CD4-positive, alpha-beta T cell treated with Interleukin-6 for 4 hours (primary cell): ENCODE data around the gene GPR146.

Experiments
- DNase-seq: peaks from one replicate; pipeline ENCODE4 v3.0.0-alpha.2; 2020; ENCODE audit warnings: mixed read lengths

GPR146 gene

DNA sequence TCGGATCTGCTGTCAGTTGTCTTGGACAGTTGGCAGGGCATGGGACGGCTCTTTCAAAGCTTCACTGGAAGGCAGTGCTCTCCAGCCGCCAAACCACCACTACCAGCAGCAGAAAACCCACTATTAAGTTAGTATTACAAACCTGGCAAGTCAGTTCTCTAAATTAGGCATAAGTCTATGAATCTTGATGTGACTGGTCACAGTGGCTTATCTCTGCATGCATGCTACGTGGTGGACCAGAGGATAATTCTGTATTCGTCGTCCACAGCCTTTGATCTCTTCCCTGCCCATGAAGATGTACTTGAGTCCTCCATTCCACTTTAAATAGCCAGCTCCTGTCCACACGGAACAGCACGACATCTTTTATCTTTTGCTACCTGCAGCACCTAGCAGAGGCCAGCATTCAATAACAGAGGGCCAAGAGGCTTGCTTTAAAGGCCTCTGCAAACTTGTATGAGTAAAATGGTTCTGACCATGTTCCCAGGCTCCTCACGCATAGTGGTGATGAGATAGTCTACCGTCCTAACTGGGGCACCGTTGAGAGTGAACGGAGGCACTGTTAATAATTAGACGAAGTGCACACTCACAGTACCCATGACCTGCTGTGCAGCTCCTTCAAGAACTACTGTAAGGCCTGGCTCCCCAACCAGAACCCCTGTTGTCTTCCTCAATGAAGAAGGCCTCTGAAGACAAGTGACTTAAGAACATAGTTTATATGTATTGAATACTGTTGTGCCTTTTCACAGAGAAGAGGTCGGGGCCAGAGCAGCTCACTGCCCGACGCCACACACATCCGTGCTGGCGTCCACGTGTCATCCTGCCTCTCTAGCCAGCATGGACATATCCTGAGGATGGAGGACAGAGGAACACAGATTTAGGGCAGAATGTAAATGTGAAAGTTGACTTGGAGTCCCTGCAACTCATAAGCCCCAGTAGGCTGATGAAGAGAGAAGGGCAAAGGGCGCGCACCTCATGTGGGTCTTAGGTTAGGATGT is 1.0 kb downstream of the GPR146 start:
- no peak for DNase-seq

DNA sequence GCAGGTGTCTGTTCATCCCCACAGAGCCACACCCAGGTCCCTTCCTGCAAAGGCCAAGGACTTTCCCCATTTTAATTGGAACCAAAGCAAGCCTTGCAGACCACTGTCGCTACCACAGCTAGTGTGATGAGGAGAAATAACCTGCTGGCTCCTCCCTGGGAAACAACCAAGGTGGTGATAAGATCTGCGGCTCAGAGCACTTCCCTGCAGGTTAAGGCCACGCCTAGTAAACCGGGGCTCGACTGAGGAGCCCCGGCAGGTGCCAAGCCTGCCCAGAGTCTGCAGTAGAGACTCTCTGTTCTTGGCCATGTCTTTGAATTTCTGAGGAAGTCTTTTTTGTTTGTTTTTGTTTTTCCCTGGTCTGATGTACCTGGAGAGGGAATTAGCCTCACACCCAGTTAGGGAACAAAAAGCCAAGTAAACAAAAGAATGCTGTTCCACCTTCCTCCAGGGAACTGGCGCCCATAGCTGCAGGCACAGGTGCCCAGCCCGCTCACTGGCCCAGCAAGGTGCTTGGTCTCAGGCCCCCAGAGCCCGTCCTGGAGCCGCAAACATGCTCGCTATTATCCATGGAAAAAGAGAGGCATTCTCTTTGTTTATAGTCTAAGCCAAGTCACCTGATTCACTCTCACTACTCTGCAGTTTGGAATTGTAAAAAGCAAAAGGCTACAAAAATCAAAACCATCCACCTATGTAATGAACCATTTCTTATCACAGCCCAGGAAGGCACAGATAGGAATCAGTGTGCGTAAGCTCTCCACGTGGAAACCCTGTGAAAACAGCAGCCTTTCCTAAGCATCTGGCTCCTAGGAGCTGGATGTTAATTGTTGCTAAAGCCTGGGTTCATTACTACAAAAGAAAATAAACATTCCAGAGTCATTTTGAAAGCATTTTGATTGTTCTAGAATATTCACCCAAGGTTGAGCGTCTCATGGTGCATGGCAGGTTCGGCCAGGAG is 2.7 kb downstream of the GPR146 start:
- DNase-seq, result peak; percentile 71

DNA sequence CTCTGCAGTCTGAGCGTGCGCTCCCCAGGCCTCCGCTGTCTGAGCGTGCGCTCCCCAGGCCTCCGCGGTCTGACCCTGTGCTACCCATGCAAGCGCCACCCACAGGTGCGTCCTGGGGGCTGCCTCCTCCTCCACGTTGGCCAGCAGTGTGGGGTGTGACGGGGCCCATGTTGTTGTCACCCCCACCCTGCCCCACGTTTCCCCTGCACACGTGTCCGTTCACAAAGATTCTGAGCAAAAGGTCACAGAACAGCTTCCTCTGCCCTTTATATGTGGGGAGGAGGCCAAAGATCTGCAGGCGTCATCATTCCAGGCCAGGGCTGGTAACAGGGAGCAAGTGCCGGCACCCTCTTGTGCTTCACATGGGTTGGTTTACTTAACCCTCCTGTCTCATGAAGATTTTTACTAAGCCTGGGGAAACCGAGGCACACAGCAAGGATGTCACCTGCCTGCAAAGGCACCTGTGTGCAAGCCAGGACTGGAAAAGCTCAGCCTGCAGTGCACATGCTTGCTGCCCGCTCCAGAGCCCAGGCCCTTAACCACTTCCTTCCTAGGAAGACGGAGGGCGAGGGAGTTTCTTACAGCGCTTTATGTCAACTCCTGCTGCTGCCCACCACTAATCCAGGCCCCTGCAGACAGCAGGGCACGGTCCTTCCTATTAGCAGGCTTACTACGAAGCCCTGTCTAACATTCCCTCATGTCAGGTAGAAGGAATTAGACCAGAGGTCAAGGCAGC is 4.8 kb downstream of the GPR146 start:
- peak; percentile 28 for DNase-seq

DNA sequence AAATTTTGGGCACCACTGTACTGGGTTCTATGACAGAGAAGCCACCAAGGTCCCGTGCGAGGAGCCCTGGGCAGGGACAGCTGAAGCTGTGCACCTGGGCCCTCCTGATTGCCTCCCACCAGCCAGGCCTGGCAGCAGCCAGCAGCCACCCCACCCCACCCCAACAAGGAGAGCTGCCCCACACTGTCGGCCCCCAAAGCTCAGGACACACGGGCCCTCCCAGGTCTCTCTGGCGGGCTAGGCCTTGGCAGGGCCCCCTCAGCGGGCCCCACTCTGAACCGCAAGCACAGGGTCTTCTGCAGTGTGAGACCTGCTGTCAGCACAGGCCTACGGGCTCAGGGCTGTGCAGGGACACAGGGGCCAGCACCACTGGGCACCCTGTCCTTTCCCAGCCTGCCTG is 5.5 kb downstream of the GPR146 start:
- DNase-seq, result no peak

DNA sequence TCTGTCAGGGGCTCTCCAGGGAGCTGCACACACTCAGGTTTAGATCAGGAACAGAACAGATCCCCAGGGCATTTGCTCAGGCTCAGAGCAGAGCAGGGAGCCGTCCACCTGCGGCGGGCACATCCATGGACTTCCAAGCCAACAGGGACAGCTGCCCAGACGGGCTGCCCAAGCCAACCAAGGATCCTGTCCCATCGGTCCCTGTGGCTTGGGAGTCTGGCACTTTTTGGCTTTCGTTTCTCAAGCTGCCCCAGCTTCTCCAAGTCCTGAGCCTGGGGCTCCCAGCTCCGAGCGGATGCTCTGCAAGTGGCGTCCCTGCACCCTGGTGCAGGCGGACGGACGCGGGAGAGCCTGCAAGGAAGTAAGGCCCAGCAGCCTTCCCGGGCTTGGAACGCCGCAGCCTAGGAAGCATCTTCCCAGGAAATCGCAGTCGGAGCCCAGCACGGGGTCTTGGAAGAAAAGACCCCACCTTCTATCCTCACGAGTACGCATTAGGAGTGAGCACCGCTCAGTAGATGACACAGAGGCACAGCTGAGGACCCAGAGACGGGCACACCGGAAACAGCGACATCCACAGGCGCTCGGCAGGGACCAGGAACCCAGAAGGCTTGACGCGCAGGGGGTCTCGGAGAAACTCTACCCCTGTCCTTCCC is 6.0 kb downstream of the GPR146 start:
- DNase-seq, result no peak

DNA sequence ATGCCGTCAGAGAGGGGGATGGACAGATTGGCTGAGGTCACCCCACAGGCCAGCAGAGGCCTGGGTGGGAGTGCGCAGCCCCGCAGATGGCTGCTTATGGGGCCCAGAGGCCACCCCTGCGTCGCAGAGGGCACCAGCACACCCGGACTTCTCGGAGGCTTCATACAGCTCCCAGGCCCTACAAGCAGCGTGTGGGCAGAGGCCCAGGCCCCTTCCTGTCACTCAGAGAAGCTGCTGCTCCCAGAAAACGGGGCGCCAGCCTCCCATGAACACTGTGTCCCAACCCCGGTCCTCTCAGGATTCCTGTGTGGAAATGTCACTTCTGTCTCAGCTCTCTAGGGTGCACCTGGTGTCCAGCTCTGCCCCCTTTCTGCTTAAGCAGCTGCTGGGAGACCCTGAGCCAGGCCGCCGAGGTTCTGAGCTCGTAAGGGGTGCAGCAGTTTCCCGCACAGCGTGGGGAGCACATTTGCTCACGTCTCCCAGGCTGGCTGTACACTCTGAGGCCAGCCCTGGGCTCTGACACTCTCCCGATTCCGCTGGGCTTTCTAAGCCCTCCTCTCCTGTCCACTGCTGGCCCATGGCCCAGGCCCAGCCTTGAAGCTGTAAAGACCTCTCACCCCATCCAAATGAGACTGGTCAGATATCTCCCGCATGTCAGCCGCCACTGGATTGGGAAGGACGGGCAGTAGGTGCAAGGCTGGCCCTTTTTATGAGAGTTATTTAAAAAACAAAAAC is 6.8 kb downstream of the GPR146 start:
- no peak for DNase-seq

DNA sequence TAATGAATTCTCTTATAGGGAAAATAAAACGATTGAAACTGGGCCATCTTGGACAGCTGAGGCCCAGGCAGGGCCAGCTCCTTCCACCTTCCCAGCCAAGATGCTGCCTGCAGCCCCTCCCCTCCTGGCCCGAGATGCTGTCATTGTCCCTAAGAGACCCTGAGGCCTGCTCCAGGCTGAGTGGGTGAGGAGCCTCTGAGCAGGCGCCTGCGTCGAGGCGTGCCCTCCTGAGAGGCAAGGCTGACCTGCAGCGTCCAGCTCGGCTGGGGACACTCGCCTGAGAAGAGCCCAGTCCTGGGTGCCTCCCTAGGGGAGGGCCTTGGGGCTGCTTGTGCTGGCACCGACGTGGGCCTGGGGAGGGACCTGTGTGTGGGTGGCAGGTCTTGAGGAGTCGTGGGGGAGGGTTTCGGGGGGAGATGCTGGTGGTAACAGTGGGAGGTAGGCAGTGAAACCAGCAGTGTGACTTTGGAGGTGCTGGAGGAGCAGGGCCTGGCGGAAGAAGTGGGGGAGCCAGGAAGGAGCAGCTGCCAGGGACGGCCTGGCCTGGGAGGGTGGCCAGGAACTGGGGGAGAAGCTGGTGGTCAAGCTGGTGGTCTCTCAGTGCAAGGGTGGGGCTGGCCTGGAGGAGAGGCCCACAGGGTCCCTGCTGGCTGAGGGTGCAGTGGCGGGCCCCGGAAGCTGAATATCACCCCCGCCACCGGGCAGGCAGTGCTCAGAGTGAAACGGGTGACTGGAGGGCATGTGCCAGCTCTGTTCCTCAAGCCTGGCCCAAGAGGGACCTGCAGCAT is 7.9 kb downstream of the GPR146 start:
- DNase-seq, result no peak

DNA sequence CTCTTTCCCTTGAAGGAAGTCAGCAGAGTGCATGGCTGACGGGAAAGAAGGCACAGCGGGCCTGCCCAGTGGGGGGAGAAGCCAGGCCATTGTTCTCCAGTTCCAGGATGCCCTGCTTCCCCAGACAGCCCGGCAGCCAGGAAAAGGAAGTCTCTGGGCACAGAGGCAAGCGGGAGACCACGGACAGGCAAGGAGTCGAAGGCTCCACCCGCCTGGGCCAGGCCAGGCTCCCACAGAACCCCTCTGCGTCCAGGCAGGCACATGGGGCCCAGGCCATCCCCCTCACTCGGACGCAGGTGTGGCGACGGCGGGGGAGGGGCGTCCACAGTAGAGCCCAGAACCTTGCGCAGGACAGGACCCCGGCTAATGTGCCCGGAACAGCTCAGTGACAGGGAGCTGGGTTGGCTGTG is 8.7 kb downstream of the GPR146 start:
- DNase-seq, result no peak

DNA sequence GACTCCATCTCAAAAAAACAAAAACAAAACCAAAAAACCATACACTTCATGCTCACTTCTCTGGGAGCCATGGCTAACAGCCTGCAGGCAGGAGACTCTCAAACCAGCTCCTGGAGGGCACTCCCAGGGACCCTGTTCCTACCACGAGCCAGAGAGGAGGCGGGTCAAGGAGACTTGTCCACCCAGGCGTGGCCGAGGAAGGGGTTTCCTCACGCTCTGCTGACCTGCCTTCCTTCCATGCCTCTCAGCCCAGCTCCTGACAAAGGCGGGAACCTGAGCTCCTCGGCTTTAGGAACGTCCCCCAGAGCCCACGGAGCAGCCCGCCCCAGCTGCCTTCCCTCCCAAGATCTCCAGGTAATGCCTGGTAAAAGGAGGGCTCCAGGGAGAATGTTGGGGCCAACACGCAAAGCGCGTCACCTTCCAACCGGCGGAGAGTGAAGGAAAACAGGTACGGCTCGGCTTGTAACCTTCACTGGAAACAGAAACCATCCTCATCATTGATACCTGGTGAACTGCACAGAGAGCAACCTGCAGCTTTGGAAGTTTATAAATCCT is 9.5 kb downstream of the GPR146 start:
- no peak for DNase-seq

DNA sequence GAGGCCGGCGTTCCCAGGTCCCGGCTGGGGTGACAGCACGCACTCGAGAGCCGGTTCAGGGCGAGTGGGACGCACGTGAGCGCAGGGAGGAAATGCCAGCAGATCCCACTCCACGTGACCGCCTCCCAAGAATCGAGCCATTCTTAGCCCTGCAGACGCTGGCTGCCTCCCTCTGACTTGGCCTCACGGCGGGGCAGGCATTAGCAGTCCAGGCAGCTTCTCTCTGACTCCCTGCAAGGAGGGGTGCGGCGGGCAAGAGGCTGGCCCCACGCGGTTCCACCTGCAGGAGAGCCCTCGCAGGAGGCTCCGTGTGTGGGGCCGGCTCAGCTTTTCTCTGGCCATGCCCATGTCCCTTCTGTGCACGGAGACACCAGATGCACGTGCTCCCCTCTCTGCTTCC is 10.1 kb downstream of the GPR146 start:
- no peak for DNase-seq

DNA sequence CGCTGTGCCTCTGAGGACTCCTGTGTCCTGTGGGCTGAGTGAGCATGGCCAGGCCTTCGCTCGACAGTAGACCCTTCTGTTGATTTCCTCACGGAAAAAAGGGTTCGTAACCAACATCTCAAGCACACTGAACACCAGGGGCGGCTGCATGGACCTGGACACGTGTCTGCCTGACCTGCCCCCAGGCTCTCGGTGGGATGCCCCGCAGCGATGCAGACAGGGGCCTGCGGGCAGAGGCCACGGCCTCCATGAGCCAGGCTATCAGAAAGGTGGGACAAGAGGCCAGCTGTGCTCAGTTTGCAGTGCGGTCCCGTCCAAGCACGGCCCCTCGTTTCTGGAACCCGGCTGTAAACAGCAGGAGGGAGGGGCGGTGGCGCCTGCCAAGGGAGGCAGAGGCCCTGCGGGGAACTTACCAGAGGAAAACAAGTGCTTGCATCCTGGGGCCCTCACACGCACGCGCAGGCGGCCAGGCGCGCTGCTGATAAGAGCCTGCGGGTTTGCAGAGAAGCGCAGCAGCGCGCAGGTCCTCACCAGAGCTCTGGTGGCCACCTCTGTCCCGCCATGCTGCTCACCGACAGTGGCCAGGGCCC is 10.6 kb downstream of the GPR146 start:
- peak; percentile 82 for DNase-seq

DNA sequence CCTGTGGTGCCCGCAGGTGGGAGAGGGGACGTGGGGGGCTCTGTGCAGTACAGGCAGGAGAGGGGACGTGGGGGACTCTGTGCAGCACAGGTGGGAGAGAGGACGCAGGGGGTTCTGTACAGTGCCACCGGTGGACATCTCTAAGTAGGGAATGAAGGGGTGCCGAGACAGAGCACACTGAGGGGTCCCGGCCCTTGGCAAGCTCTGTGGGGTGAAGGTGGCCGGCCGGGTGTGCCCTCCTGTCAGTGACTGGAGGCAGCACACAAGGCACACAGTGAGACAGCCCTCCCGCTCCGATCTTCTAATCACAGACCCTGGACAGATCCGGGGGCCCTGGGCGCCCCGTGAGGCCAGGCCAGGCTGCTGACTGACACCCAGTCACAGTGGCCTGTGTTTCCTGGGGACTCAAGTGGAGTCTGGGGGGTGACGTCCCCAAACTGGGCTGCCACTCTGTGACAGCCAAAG is 11.2 kb downstream of the GPR146 start:
- no peak for DNase-seq

DNA sequence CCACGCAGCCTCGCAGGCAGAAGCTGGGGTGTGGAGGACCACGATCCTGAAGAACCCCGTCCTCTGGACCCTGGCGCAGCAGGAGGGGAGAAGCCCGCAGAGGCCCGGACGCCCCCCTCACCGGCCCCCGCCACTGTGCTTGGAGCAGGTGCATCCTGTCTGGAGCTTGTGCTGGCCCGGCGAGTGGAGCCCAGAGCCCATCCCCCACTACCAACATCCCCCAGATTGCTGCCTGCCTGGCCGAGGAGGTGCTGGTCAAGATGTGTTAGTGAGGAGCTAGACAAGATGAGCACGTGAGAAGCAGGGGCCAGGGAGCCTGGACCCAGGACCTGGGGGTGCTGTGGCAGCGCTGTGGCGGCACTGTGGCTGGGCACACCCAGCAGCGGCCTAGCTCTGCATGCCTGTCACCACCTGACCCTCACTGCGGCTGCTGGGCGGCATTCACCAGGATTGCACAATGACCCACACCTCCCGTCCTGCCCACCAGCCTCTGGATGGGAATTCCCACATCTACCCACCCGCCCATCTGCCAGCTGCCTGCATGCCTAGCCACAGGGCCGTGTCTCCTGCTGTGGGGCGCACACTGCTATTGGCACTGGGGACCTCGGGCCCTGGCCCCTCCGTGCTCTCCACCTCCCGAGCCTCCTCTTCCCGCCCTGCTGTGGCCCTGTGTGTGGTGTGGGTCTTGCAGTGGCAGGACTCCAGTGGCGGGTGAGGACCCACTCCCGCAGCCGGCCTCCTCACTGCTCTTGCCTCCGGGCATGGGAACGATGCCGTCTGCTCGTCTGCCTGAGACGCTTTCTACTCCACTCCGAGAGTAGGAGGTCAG is 11.8 kb downstream of the GPR146 start:
- peak; percentile 22 for DNase-seq

DNA sequence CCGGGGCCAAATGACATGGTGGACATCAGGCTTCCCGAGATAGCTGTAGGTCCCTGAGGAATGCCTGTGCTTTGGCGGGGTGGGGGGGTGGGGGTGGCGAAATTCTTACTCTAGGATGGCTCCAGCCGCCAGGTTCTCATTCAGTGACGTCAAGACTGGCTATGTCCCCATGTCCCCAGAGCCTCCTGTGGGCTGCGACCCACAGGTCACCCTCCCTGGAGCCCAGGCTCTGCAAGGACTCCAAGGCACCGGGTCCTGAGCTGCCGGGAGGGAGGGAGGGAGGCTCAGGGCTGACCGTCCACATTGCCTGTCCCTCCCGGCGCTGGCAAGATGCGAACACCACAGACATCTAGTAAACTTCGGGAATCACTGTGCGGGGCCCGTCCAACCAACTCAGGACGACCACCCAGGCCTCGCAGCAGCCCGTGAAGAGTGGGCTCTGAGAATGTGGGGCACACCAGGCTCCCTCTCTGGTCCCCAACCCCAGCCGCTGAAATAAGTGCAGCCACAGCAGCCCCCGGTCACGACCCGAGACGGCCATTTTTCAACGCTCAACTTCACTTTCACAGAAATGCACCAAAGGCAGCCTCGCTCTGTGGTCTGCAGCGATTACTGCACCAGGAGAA is 12.6 kb downstream of the GPR146 start:
- no peak for DNase-seq

DNA sequence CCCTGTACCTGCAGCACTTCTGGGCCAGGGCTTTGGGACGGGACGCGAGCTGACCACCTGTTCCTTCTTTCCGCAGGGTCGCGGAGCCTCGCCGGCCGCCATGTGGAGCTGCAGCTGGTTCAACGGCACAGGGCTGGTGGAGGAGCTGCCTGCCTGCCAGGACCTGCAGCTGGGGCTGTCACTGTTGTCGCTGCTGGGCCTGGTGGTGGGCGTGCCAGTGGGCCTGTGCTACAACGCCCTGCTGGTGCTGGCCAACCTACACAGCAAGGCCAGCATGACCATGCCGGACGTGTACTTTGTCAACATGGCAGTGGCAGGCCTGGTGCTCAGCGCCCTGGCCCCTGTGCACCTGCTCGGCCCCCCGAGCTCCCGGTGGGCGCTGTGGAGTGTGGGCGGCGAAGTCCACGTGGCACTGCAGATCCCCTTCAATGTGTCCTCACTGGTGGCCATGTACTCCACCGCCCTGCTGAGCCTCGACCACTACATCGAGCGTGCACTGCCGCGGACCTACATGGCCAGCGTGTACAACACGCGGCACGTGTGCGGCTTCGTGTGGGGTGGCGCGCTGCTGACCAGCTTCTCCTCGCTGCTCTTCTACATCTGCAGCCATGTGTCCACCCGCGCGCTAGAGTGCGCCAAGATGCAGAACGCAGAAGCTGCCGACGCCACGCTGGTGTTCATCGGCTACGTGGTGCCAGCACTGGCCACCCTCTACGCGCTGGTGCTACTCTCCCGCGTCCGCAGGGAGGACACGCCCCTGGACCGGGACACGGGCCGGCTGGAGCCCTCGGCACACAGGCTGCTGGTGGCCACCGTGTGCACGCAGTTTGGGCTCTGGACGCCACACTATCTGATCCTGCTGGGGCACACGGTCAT is 13.3 kb downstream of the GPR146 start:
- DNase-seq, result no peak

DNA sequence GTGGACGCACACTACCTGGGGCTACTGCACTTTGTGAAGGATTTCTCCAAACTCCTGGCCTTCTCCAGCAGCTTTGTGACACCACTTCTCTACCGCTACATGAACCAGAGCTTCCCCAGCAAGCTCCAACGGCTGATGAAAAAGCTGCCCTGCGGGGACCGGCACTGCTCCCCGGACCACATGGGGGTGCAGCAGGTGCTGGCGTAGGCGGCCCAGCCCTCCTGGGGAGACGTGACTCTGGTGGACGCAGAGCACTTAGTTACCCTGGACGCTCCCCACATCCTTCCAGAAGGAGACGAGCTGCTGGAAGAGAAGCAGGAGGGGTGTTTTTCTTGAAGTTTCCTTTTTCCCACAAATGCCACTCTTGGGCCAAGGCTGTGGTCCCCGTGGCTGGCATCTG is 14.0 kb downstream of the GPR146 start:
- DNase-seq, result no peak

DNA sequence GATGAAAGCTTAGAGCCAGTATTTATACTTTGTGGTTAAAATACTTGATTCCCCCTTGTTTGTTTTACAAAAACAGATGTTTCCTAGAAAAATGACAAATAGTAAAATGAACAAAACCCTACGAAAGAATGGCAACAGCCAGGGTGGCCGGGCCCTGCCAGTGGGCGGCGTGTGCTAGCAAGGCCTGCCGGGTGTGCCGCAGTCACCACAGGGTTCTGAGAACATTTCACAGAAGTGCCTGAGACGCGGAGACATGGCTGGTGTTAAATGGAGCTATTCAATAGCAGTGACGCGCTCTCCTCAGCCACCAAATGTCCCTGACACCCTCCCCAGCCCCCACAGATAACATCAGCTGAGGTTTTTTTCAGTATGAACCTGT is 14.5 kb downstream of the GPR146 start:
- no peak for DNase-seq
